Measurements from ENCODE around the gene MALSU1.

GRCh38 chr7:23294549-23295400, 4.4 kb upstream of the MALSU1 start:
- TF ChIP-seq CTCF (IDR thresholded peaks at IDR 0.05) (no peak), EP300 (IDR thresholded peaks at IDR 0.05) (no peak)
